ENCODE measurements around the gene MIPOL1. TPM values are rescaled to one million over a fixed set of nuclear protein-coding genes. Genes with fewer than 3 reads are reported as not detected.

MIPOL1 gene
- total RNA-seq, 1 experiment from 2014 or later: 15.4 TPM

DNA sequence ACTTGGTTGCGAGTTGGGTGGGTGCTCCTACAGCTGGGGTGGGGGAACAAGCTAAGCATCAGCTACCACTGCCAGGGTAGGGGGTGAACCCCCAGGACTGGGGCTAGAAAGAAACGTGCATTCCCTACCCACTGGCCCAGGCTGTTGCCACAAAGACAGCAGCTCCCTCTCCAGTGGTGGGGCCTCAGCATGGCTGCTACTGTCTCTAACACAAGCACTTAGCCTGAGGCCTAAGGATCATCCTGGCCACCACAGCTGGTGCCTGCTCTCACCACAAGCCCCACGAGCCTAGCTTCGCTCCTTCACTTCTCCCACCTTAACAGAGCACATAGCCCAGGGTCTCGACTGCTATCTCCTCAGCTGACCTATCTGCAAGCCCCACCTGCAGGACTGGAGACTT is 44.3 kb upstream of the MIPOL1 start:
- Histone ChIP-seq H3K27me3 (ENCODE audit: insufficient read depth, low read length) (no peaks in the 10 kb centered on the region), H3K4me2 (ENCODE audit: low read length) (no peak overlapping the region), H3K9me2 (ENCODE audit: insufficient read depth) (no peaks in the 10 kb centered on the region), H3K9ac (ENCODE audit: low read length) (no peak overlapping the region), H3K4me1 (ENCODE audit: control insufficient read depth in 1 of 2, insufficient read depth in 2 of 2, low read length in 2 of 2) (peaks cover 0 to 3% of the 10 kb centered on the region in 2 experiments; a peak in 1 of 4 replicates), H3K36me3 (ENCODE audit: control insufficient read depth in 1 of 2, insufficient read depth in 2 of 2, low read length in 2 of 2) (no peaks in the 10 kb centered on the region), H4K20me1 (ENCODE audit: insufficient read depth) (no peaks in the 10 kb centered on the region), H3K79me2 (ENCODE audit: insufficient read depth, low read length) (no peaks in the 10 kb centered on the region), H3K4me3 (replicated peaks in 1 of 2; ENCODE audit: low read depth in 1 of 2, low read length in 2 of 2) (no peak overlapping the region), H2AFZ (ENCODE audit: low read depth, low read length, poor library complexity, severe bottlenecking) (no peak overlapping the region), H3K27ac (ENCODE audit: low read depth, low read length) (no peak overlapping the region), H3K9me3 (ENCODE audit: control insufficient read depth in 1 of 2, insufficient read depth in 1 of 2, low read depth in 1 of 2, low read length in 2 of 2) (no peaks in the 10 kb centered on the region)
- ChIA-PET POLR2A (no interaction called here), CTCF (no interaction called here), RAD21 (ENCODE audit: low non-redundant PET in 1 of 2, low total read pairs in 2 of 2, uncharacterized antibody in 2 of 2, unreplicated experiment in 2 of 2) (no interaction called here)
- ATAC-seq (no peak), DNase-seq (ENCODE audit: low read depth, low spot score) (no peak)
- TF ChIP-seq ZFX (IDR thresholded peaks at IDR 0.05) (no peak), POLR2A (IDR thresholded peaks at IDR 0.05; ENCODE audit: borderline replicate concordance, extremely low read depth, insufficient read depth, insufficient read length) (no peak), SP1 (IDR thresholded peaks at IDR 0.05; ENCODE audit: low read depth) (no peak), JUND (IDR thresholded peaks at IDR 0.05) (no peak), RAD21 (IDR thresholded peaks at IDR 0.05; ENCODE audit: low read depth) (no peak), SIN3A (IDR thresholded peaks at IDR 0.05; ENCODE audit: low read depth) (no peak), ELF1 (IDR thresholded peaks at IDR 0.05; ENCODE audit: borderline replicate concordance, low read depth) (no peak), YY1 (IDR thresholded peaks at IDR 0.05; ENCODE audit: extremely low read depth, insufficient replicate concordance, low read depth, low read length) (no peak), TCF7L2 (IDR thresholded peaks at IDR 0.05; ENCODE audit: borderline replicate concordance, extremely low read depth, insufficient read depth, insufficient read length) (no peak), MAX (IDR thresholded peaks at IDR 0.05) (no peak), CBX3 (IDR thresholded peaks at IDR 0.05; ENCODE audit: low read depth) (no peak), EGR1 (IDR thresholded peaks at IDR 0.05; ENCODE audit: low read depth) (no peak), EZH2phosphoT487 (IDR thresholded peaks at IDR 0.05; ENCODE audit: borderline replicate concordance) (no peak)
- TF ChIP-seq, protein P1, sequence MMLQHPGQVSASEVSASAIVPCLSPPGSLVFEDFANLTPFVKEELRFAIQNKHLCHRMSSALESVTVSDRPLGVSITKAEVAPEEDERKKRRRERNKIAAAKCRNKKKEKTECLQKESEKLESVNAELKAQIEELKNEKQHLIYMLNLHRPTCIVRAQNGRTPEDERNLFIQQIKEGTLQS (IDR thresholded peaks at IDR 0.05): no peak
- TF ChIP-seq, protein P2, sequence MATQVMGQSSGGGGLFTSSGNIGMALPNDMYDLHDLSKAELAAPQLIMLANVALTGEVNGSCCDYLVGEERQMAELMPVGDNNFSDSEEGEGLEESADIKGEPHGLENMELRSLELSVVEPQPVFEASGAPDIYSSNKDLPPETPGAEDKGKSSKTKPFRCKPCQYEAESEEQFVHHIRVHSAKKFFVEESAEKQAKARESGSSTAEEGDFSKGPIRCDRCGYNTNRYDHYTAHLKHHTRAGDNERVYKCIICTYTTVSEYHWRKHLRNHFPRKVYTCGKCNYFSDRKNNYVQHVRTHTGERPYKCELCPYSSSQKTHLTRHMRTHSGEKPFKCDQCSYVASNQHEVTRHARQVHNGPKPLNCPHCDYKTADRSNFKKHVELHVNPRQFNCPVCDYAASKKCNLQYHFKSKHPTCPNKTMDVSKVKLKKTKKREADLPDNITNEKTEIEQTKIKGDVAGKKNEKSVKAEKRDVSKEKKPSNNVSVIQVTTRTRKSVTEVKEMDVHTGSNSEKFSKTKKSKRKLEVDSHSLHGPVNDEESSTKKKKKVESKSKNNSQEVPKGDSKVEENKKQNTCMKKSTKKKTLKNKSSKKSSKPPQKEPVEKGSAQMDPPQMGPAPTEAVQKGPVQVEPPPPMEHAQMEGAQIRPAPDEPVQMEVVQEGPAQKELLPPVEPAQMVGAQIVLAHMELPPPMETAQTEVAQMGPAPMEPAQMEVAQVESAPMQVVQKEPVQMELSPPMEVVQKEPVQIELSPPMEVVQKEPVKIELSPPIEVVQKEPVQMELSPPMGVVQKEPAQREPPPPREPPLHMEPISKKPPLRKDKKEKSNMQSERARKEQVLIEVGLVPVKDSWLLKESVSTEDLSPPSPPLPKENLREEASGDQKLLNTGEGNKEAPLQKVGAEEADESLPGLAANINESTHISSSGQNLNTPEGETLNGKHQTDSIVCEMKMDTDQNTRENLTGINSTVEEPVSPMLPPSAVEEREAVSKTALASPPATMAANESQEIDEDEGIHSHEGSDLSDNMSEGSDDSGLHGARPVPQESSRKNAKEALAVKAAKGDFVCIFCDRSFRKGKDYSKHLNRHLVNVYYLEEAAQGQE (IDR thresholded peaks at IDR 0.05; ENCODE audit: low read depth): no peak
- TF ChIP-seq, protein P3, sequence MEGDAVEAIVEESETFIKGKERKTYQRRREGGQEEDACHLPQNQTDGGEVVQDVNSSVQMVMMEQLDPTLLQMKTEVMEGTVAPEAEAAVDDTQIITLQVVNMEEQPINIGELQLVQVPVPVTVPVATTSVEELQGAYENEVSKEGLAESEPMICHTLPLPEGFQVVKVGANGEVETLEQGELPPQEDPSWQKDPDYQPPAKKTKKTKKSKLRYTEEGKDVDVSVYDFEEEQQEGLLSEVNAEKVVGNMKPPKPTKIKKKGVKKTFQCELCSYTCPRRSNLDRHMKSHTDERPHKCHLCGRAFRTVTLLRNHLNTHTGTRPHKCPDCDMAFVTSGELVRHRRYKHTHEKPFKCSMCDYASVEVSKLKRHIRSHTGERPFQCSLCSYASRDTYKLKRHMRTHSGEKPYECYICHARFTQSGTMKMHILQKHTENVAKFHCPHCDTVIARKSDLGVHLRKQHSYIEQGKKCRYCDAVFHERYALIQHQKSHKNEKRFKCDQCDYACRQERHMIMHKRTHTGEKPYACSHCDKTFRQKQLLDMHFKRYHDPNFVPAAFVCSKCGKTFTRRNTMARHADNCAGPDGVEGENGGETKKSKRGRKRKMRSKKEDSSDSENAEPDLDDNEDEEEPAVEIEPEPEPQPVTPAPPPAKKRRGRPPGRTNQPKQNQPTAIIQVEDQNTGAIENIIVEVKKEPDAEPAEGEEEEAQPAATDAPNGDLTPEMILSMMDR (IDR thresholded peaks at IDR 0.05 in 2 of 3, conservative IDR thresholded peaks at IDR 0.05 in 1 of 3; ENCODE audit: borderline replicate concordance in 1 of 3, insufficient read depth in 1 of 3, low read depth in 2 of 3, low read length in 2 of 3): no peak
- intact Hi-C loops (cut with micrococcal nuclease): loop anchor here (10.0 kb wide), 1 partner anchor 1269 kb away; no protein-coding TSS in a partner anchor
- BruUV-seq (replicated peaks): no TSS peak

Measured in HCT116 (cell line).